HepG2 (cell line): ENCODE data around the gene FDXACB1.

Experiments used
- CBX2 ChIP-seq, 2 experiments: fragments of 200-600 bp in 1 of 2; sonication (generic); formaldehyde crosslinking in 1 of 2; IDR thresholded peaks; 2 replicates each; pipeline versions ENCODE4 v1.7.0 to v1.8.1; 2018 to 2022; ENCODE audit warnings: low read depth in 2 of 2, low read length in 1 of 2, mild to moderate bottlenecking in 1 of 2, missing genetic modification reagents in 1 of 2
- PHF21A ChIP-seq: sonication (generic); formaldehyde crosslinking; IDR thresholded peaks from 2 replicates; pipeline ENCODE4 v1.5.0; 2020; ENCODE audit warnings: mild to moderate bottlenecking, missing genetic modification reagents
- YY1 ChIP-seq: IDR thresholded peaks from 2 replicates; pipeline ENCODE4 v1.6.1; 2011; ENCODE audit warnings: low read length, low read depth, moderate library complexity, mild to moderate bottlenecking; ENCODE audit not compliant: insufficient read depth, insufficient replicate concordance

- TF ChIP-seq CBX2 (IDR thresholded peaks at IDR 0.05; ENCODE audit: low read depth, low read length) (no peak), CBX2 (CRISPR knock-in tag; IDR thresholded peaks at IDR 0.05; ENCODE audit: low read depth) (no peak), YY1 (no peak), PHF21A (no peak)
Observed at GRCh38 chr11:111913031-111913861, 34.3 kb upstream of the FDXACB1 start.
